SK-MEL-5 (cell line): ENCODE results near the gene MAPKAPK5. TPM values are rescaled to one million over a fixed set of nuclear protein-coding genes. Genes with fewer than 3 reads are reported as not detected.
"Not testable (repeated sequence)": the region's sequence is repeated elsewhere in the genome, so short reads cannot be mapped to it uniquely, and the experiment has no call there.

Experiments used
- DNase-seq: peaks from one replicate; pipeline ENCODE4 v3.0.0-alpha.2; 2016; ENCODE audit warnings: low read depth, low spot score
- in situ Hi-C: cut with HindIII; loops from 2 replicates; pipeline ENCODE4 v1.10.0; 2016; ENCODE audit warnings: low sequenced_read_pairs, high pct_unique_total_duplicates, low pct_unique_long_range_greater_than_20kb
- total RNA-seq: library from RNA; depleted of rRNA; stranded (reverse); fragments of >200 nt; shearing (Covaris generic); gene quantifications from 2 replicates; pipeline ENCODE4 v1.2.3, GENCODE V29; 2014

MAPKAPK5 gene
- total RNA-seq, 1 experiment from 2014 or later: 56.5 TPM

DNA sequence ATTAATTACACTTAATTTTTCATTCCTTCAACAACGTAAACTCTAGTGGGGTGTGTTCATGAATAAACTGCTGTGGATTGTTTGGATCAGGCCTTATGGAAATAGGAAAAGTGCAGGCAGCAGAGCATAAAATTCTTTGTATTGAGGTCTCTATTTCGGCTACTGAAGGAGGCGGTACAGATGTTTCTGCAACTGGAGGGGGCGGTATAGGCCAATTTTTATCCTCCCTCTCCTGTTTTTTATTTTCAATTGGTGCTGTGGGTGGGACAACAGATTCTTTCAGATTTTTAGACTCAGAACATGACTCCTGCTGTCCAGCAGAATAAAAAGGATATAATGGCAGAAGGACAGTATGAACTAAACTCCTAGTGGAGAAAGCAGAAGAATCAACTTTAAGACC lies 17.7 kb upstream of the MAPKAPK5 start:
- in situ Hi-C loops: not testable (repeated sequence)
- peak; percentile 51 for DNase-seq

DNA sequence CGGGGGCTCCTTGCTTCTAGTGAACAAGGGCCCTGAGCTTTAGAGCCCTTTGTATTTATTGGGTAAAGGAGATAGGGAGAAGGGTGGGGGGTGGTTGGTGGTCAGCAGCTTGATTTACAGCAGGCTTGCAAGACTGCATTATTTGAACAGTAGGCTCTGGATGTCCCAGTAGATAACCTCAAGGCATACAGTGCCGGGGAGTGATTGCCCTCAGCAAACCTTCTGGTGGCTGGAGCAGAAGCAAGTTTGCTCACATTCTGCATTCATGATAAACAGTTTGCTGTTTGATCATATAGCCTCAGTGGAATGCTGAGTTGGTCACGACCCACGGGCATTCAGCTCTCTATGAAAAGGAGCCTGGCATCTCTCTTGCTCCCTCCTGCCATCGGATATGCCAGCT lies 16.5 kb upstream of the MAPKAPK5 start:
- in situ Hi-C loops: no loop called here
- no peak for DNase-seq

DNA sequence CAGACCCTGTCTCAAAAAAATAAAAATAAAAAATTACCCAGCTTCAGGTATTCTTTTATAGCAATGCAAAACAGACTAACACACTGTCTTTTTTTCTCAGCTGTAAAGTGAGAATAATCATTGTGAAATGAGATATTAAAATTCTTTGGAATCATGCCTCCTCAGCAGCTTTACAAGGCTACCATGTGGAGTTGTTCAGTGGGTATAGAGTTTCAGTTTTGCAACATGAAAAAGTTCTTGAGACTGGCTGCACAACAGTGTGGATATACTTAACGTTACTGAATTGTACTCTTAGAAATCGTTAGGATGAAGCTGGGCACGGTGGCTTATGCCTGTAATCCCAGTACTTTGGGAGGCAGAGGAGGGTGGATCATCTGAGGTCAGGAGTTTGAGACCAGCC lies 15.7 kb upstream of the MAPKAPK5 start:
- in situ Hi-C loops: no loop called here
- DNase-seq: no peak

GRCh38 chr12:111826992-111827391 lies 15.0 kb upstream of the MAPKAPK5 start:
- in situ Hi-C loops: no loop called here

DNA sequence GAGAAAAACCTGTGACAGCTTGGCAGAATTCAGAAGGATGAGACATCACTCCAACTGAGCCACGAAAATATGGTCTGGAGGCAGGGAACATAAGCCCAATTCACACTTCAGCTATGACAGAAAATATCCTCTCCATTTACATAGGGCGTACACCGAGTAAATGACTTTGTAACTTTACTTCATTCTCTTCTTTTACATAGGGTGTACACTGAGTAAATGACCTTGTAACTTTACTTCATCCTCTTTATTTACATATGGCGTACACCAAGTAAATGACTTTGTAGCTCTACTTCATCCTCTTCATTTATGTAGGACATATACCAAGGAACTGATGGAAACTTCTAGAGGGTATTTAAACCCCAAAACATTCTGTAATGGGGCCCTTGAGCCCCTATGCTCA lies 14.1 kb upstream of the MAPKAPK5 start:
- in situ Hi-C loops: no loop called here
- no peak for DNase-seq

More at GRCh38 chr12:111826992-111827391, 15.0 kb upstream of the MAPKAPK5 start:
- DNase-seq: no peak

- in situ Hi-C loops: no loop called here
Observed at GRCh38 chr12:111828338-111828979, 13.6 kb upstream of the MAPKAPK5 start.

GRCh38 chr12:111829635-111830034 lies 12.4 kb upstream of the MAPKAPK5 start:
- DNase-seq, in situ Hi-C loops: not testable (repeated sequence)

More at GRCh38 chr12:111828338-111828979, 13.6 kb upstream of the MAPKAPK5 start:
- no peak for DNase-seq

- in situ Hi-C loops, DNase-seq: not testable (repeated sequence)
Observed at GRCh38 chr12:111834740-111835386, 7.2 kb upstream of the MAPKAPK5 start.

- DNase-seq, in situ Hi-C loops: not testable (repeated sequence)
Observed at GRCh38 chr12:111835531-111836181, 6.4 kb upstream of the MAPKAPK5 start.

GRCh38 chr12:111838353-111838752 lies 3.7 kb upstream of the MAPKAPK5 start:
- DNase-seq: no peak
- in situ Hi-C loops: no loop called here

- no peak for DNase-seq
- in situ Hi-C loops: no loop called here
Observed at GRCh38 chr12:111840807-111841206, 1.2 kb upstream of the MAPKAPK5 start.

GRCh38 chr12:111841236-111841749 lies 735 bp upstream of the MAPKAPK5 start:
- DNase-seq: no peak
- in situ Hi-C loops: no loop called here

DNA sequence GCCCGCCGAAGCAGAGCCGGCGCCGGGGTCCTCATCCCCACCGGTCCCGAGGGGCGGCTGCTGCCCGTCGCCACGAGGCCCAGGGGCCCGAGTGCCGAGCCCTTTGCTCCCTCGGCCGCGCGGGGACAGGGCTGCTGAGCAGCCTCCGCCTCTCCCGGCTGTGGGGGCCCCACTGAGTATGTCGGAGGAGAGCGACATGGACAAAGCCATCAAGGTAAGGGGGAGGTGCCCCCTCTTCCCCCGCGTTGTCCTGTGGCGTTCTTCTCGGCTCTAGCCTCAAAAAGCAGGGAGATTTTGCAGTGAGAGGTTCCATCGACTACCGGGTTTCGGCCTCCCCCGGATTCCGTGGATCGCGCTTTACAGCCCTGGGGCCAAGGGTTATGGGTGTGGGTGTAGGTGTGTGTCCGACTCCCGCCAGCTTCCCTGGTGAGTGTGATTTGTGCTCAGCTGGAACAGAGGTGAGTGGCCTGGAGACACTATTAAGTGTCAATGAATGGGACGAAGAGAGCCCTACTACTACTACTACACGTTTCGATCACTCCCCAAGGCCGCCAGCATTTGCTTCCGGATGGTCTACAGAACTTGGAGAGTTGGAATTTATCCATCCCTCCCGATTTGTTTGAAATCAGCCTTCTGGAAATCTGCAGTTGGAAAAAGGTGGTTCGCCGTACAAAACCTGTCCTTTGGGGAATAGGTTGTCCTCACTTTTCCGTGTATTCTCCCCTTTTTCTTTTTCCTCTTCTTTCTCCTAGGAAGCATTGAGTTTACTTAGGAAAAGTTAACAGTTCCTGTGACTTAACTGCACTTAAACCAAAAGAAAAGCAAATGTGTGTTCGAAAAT lies 748 bp downstream of the MAPKAPK5 start:
- in situ Hi-C loops: no loop called here
- peak; percentile 16 for DNase-seq

GRCh38 chr12:111846016-111846415 lies 4.0 kb downstream of the MAPKAPK5 start:
- no peak for DNase-seq
- in situ Hi-C loops: no loop called here

DNA sequence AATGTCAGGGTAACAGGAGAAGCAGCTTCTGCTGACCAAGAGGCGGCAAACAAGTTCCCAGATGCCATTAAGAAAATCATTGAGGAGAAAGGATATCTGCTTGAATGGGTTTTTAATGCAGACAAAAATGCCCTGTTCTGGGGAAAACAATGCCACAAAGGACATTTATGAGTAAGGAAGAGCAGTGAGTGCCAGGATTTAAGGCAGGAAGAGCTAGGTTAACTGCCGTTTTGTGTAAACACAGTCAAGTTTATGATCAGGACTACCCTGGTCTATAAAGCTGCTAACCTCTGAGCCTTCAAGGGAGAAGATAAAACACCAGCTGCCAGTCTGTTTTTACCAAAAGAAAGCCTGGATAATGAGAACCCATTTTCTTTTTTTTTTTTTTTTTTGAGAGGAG lies 8.5 kb downstream of the MAPKAPK5 start:
- in situ Hi-C loops: no loop called here

DNA sequence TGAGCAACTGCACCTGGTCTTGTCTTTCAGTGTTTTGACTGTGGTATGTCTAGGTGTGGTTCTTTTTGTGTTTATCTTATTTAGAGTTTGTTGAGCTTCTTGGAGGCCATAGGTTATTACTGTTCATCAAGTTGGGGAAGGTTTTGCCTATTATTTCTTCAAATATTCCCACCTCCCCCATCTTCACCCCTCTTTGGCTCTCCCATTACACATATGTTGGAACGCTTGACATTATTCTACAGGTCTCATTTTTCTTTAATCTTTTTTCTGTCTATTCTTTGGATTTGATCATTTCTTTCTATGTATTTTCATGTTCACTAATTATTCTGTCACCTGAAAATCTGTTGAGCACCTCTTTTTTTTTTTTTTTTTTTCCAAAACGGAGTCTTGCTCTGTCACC lies 16.2 kb downstream of the MAPKAPK5 start:
- DNase-seq: no peak
- in situ Hi-C loops: no loop called here

More for the DNA sequence above, 8.5 kb downstream of the MAPKAPK5 start:
- DNase-seq: no peak

GRCh38 chr12:111858778-111859177 lies 16.8 kb downstream of the MAPKAPK5 start:
- in situ Hi-C loops: no loop called here

GRCh38 chr12:111864913-111865312 lies 22.9 kb downstream of the MAPKAPK5 start:
- in situ Hi-C loops: no loop called here
- DNase-seq: no peak

More at GRCh38 chr12:111858778-111859177, 16.8 kb downstream of the MAPKAPK5 start:
- DNase-seq: no peak
